ENCODE results near the gene ERCC3.
"Not testable (repeated sequence)": the region's sequence is repeated elsewhere in the genome, so short reads cannot be mapped to it uniquely, and the experiment has no call there.

Gene ERCC3

DNA sequence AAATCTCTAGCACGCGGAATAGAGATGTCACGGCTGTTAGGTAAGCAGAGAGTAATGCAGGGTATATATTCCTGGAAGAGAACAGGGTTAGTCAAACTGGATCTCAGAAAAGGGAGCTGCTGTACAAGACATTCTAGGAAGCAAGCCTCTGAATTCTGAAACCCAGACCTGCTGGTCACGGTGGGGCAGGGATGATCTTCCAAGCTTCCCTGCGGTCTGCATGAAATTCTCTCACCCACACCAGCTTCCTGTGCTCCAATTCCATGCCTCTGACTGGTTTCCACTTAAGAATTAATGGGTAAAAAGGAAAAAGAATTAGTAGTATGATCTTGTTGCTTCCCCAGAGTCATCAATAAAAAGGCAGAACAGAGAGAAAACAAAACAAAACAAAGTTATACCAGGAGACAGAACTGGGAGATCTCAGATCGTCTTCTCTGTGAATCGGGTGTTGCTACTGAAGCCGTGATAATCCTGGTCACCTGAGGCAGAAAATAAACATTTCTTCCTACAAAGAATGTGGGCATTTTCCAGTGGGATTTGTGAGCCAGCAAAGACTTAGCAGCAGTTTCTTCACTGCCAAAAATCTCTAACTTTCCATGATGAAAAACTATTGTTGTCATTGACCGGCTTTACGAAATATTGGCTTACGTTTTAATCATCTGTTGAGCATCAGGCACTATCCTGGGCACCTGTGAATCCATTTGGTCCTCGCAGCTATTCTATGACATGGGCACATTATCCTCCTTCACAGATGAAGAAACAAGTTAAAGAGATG is 68.6 kb downstream of the ERCC3 start:
- TF ChIP-seq, protein P1, sequence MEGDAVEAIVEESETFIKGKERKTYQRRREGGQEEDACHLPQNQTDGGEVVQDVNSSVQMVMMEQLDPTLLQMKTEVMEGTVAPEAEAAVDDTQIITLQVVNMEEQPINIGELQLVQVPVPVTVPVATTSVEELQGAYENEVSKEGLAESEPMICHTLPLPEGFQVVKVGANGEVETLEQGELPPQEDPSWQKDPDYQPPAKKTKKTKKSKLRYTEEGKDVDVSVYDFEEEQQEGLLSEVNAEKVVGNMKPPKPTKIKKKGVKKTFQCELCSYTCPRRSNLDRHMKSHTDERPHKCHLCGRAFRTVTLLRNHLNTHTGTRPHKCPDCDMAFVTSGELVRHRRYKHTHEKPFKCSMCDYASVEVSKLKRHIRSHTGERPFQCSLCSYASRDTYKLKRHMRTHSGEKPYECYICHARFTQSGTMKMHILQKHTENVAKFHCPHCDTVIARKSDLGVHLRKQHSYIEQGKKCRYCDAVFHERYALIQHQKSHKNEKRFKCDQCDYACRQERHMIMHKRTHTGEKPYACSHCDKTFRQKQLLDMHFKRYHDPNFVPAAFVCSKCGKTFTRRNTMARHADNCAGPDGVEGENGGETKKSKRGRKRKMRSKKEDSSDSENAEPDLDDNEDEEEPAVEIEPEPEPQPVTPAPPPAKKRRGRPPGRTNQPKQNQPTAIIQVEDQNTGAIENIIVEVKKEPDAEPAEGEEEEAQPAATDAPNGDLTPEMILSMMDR (IDR thresholded peaks at IDR 0.05; ENCODE audit: extremely low read depth, insufficient read depth, missing control alignments), result no peak
- DNase-seq (ENCODE audit: low spot score), result no peak
- in situ Hi-C loops (cut with MboI; ENCODE audit: low pct_unique_long_range_greater_than_20kb, low sequenced_read_pairs, unreplicated experiment), result no loop called here

DNA sequence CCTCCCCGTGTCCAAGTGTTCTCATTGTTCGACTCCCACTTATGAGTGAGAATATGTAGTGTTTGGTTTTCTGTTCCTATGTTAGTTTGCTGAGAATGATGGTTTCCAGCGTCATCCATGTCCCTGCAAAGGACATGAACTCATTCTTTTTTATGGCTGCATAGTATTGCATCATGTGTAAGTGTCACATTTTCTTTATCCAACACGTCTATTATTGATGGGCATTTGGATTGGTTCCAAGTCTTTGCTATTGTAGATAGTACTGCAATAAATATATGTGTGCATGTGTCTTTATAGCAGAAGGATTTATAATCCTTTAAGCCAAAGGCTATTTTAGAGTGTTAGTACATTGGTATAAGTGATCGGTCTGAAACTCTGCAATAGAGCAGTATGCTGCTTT is 69.8 kb downstream of the ERCC3 start:
- in situ Hi-C loops (cut with MboI; ENCODE audit: low pct_unique_long_range_greater_than_20kb, low sequenced_read_pairs, unreplicated experiment); DNase-seq (ENCODE audit: low spot score): not testable (repeated sequence)

DNA sequence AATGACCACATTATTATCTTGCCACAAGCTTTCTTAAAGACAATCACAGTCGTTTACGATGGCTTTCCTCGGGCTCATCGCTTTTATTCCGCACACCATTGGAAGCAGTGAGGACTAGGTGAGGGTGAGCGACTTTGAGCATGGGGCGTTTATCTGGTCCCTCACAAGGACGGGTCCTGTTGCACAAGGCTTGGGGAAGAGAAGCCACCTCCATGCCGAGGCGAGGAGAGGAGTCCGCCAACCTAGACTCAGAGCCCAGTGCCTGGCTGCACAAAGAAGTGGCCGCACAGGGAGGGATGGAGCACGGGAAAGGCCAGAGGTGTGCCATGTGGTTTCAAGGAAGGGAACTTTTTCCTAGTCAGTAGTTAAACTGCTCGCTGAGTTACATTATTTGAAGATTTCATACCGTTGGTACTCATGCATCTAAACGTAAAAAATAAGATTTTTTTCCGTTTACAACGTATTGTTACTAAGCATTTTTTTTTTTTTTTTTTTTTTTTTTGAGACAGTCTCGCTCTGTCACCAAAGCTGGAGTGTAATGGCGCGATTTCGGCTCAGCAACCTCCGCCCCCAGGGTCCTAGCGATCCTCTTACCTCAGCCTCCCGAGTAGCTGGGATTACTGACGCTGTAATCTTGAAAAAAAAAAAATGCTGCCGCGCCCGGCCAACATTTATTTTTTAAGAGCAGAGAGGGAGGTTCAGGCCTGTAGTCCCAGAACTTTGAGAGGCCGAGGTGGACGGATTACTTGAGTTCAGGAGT is 73.0 kb downstream of the ERCC3 start:
- in situ Hi-C loops (cut with MboI; ENCODE audit: low pct_unique_long_range_greater_than_20kb, low sequenced_read_pairs, unreplicated experiment), result no loop called here
- no peak for DNase-seq (ENCODE audit: low spot score)
- TF ChIP-seq, protein P1 (IDR thresholded peaks at IDR 0.05; ENCODE audit: extremely low read depth, insufficient read depth, missing control alignments), result no peak

DNA sequence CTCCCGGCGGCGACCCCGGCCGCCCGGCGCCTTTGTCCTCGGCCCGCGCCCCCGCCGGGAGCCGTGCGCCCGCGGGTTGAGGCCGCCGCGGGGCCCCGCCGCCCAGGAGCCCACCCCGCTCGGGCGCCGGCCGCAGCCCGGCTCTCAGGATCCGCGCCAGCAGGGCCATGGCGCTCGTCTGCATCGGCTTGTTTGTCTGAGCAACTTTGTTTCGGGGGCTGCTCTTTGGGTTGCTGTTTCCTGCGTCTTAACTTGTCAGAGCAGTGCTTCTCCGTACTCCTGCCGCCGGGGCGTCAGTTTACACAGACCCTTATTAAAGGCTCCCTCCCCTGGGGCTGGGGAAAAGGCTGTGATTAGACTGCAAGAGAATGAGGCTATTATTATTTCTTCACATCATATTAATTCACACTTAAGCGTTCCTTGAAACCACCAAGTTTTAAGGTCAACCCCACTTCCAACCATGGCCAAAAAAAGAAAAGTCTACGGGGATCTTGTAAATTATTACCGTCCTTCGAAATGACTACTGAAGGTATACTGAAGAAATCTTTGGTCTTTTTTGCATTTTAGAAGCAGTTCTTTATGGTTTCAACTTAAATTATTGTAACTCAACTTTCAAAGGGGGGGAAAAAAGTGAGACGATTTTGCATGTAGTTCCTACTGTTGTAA is 73.7 kb downstream of the ERCC3 start, which contains the start of gene CYP27C1:
TSS of gene CYP27C1 (minus strand) at position 198 of the 666 bp plus-strand sequence. CDS start at position 169, 29 bp downstream.
- in situ Hi-C loops (cut with MboI; ENCODE audit: low pct_unique_long_range_greater_than_20kb, low sequenced_read_pairs, unreplicated experiment), result no loop called here
- no peak for DNase-seq (ENCODE audit: low spot score)
- TF ChIP-seq, protein P1 (IDR thresholded peaks at IDR 0.05; ENCODE audit: extremely low read depth, insufficient read depth, missing control alignments), result no peak

DNA sequence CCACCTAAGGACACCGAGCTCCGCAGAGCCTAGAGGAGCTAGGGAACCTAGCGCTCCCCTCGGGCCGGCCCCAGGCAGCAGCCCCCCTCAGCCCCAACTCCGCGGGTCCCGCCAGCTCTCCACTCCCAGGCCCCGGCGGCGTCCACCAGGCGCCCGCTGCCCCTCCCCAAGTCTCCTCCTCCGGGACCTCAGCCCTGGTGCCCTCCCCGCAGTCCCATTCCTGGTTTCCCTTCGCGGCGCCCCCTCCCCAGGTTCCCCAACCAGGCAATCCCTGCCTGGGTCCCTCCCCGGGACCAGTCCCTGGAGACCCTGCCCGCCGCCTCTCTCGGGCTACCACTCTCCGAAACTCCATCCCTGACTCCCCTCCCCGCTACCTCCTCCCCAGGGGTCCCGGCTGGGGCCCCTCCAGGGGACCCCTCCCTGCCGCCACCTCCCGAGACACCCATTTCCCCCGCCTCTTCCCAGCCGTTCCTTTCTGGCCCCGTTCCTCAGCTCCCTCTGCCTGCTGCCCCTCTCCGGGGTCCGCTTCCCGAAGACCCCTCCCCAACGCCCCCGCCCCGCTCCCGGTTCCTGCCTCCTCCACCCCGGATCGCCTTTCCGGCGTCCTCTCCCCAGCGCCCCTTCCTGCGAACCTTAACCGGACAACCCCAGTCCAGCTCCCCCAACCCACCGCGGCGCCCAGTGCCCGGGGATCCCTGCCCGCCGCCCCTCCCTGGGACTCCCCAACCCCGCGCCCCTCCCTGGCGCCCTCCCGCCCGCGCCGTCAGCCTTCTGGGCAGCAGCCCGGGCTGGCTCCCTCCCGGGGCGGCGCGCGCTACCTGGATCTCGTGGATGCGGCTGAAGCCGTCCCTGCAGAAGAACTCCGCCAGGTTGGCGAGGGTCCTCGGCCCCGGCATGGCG is 74.5 kb downstream of the ERCC3 start:
- TF ChIP-seq, protein P1 (IDR thresholded peaks at IDR 0.05; ENCODE audit: extremely low read depth, insufficient read depth, missing control alignments), result no peak
- in situ Hi-C loops (cut with MboI; ENCODE audit: low pct_unique_long_range_greater_than_20kb, low sequenced_read_pairs, unreplicated experiment), result no loop called here
- no peak for DNase-seq (ENCODE audit: low spot score)

DNA sequence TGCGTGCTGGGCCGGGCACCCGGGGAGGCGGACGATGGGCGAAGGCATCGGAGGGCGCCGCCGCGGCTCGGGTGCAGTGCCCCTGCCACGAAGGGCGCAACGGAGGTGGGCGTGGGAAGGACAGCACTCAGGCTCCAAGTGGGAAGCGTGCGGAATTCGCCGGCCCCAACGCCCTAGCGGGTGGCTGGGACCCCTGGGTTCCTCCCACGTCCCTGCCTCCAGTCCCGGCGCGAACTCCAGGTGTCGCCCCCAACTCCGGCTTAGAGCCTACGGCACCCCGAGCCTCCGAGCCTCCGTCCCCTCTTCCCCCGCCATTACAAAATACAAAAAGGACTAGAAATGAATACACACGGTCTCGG is 75.2 kb downstream of the ERCC3 start:
- no peak for DNase-seq (ENCODE audit: low spot score)
- TF ChIP-seq, protein P1 (IDR thresholded peaks at IDR 0.05; ENCODE audit: extremely low read depth, insufficient read depth, missing control alignments), result no peak
- in situ Hi-C loops (cut with MboI; ENCODE audit: low pct_unique_long_range_greater_than_20kb, low sequenced_read_pairs, unreplicated experiment), result no loop called here
